ENCODE data around the gene MMP2. TPM values are rescaled to one million over a fixed set of nuclear protein-coding genes. Genes with fewer than 3 reads are reported as not detected.

MMP2 gene
- total RNA-seq, 3 donors from 2014 or later = 30.1 to 193 (median 153) TPM

GRCh38 chr16:55436587-55436986, 42.4 kb upstream of the MMP2 start:
- ATAC-seq (no peak), DNase-seq (no peak)
- no peak overlapping the region for H3K4me3 ChIP-seq
- intact Hi-C loops (cut with DNase I, micrococcal nuclease) = no loop called here
- no peak for TF ChIP-seq CTCF (IDR thresholded peaks at IDR 0.05)
- H3K9me3 ChIP-seq = no peaks in the 10 kb centered on the region
- H3K36me3 ChIP-seq (ENCODE audit: low read depth) = no peaks in the 10 kb centered on the region
- H3K4me1 ChIP-seq (ENCODE audit: low read depth) = no peaks in the 10 kb centered on the region

GRCh38 chr16:55437625-55438024, 41.4 kb upstream of the MMP2 start:
- peak; percentile 33 for ATAC-seq

GRCh38 chr16:55438281-55438680, 40.7 kb upstream of the MMP2 start:
- no peaks in the 10 kb centered on the region for H3K36me3 ChIP-seq (ENCODE audit: low read depth)
- H3K4me3 ChIP-seq = no peak overlapping the region
- no peaks in the 10 kb centered on the region for H3K4me1 ChIP-seq (ENCODE audit: low read depth)
- H3K9me3 ChIP-seq = no peaks in the 10 kb centered on the region
- DNase-seq (no peak), ATAC-seq (no peak)
- TF ChIP-seq CTCF (IDR thresholded peaks at IDR 0.05) = no peak
- intact Hi-C loops (cut with DNase I, micrococcal nuclease) = no loop called here

More at GRCh38 chr16:55437625-55438024, 41.4 kb upstream of the MMP2 start:
- Histone ChIP-seq H3K4me1 (ENCODE audit: low read depth) (no peaks in the 10 kb centered on the region), H3K36me3 (ENCODE audit: low read depth) (no peaks in the 10 kb centered on the region), H3K4me3 (no peak overlapping the region), H3K9me3 (no peaks in the 10 kb centered on the region)
- no peak for DNase-seq
- intact Hi-C loops (cut with DNase I, micrococcal nuclease) = no loop called here
- TF ChIP-seq CTCF (IDR thresholded peaks at IDR 0.05) = no peak

GRCh38 chr16:55439101-55439690, 39.8 kb upstream of the MMP2 start:
- TF ChIP-seq CTCF (IDR thresholded peaks at IDR 0.05) = no peak
- Histone ChIP-seq H3K9me3 (no peaks in the 10 kb centered on the region), H3K36me3 (ENCODE audit: low read depth) (no peaks in the 10 kb centered on the region), H3K4me3 (no peak overlapping the region), H3K4me1 (ENCODE audit: low read depth) (no peaks in the 10 kb centered on the region)
- no peak for ATAC-seq
- no peak for DNase-seq
- intact Hi-C loops (cut with DNase I, micrococcal nuclease) = no loop called here

GRCh38 chr16:55443434-55444346, 35.3 kb upstream of the MMP2 start:
- intact Hi-C loops (cut with DNase I, micrococcal nuclease) = no loop called here
- no peaks in the 10 kb centered on the region for H3K9me3 ChIP-seq
- no peak overlapping the region for H3K4me3 ChIP-seq
- no peaks in the 10 kb centered on the region for H3K4me1 ChIP-seq (ENCODE audit: low read depth)
- no peak for DNase-seq
- no peak for ATAC-seq
- H3K36me3 ChIP-seq (ENCODE audit: low read depth) = no peaks in the 10 kb centered on the region
- no peak for TF ChIP-seq CTCF (IDR thresholded peaks at IDR 0.05)
